Left renal pelvis (tissue), 4 donors: Measurements from ENCODE around the gene SV2A. TPM values are rescaled to one million over a fixed set of nuclear protein-coding genes. Genes with fewer than 3 reads are reported as not detected.
"Not testable (repeated sequence)": the region's sequence is repeated elsewhere in the genome, so short reads cannot be mapped to it uniquely, and the experiment has no call there.

Experiments used
- DNase-seq, 4 donors: peaks; one replicate each; pipeline ENCODE4 v3.0.0-alpha.2; 2013; ENCODE audit warnings: low read depth in 4 of 4, low spot score in 3 of 4
- polyA plus RNA-seq, 4 donors: library from polyadenylated mRNA; unstranded; fragments of 120-200 nt; gene quantifications; one replicate each; pipeline ENCODE4 v1.2.1, GENCODE V29; 2013; ENCODE audit not compliant: insufficient read length in 4 of 4

The SV2A gene
- polyA plus RNA-seq, 4 donors: 7.8 to 13.3 (median 8.0) TPM

DNA sequence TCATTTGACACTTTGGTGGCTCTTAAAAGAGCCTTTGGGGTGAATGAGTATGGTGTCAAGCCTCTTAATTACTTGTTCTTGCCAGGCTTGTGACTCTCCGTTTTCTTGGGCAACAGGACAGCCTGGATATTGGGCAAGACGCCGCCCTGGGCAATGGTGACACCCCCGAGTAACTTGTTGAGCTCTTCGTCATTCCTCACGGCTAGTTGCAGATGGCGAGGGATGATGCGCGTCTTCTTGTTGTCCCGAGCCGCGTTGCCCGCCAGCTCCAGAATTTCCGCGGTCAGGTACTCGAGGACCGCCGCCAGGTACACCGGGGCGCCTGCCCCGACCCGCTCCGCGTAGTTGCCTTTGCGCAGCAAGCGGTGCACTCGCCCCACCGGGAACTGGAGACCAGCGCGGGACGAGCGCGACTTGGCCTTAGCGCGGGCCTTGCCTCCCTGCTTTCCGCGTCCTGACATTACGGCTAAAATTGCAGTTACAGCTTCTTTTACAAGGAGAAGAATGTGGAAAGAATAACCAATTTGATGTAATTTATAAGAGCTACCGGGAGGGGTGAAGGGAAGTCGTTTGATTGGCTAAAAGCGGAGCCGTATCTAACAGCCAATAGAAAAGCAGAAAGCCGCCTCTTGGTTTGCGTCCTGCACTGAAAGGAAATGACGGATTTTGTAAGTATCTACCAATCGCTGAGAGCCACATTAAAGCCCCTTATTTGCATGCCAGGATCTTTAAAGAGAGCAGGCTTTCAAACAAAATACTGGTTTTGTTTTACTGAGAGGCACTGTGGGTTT lies 30.0 kb downstream of the SV2A start:
- DNase-seq: peak; percentile 94 to 98 (median 95)

GRCh38 chr1:149887196-149887455 lies 30.5 kb downstream of the SV2A start:
- not testable (repeated sequence) for DNase-seq

GRCh38 chr1:149886396-149887195 lies 31.0 kb downstream of the SV2A start:
- peak; percentile 99 for DNase-seq

DNA sequence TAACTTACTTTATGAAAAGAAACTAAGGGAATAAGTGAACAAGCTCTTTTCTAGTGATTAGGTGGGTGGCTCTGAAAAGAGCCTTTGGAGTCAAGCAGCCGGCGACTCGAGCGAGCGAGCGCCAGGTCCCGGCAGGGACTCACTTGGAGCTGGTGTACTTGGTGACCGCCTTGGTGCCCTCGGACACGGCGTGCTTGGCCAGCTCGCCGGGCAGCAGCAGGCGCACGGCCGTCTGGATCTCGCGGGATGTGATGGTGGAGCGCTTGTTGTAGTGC lies 31.6 kb downstream of the SV2A start:
- not testable (repeated sequence) for DNase-seq

GRCh38 chr1:149885339-149886120 lies 32.1 kb downstream of the SV2A start:
- peak in 3 of 4 donors; percentile 68 to 77 (median 68) for DNase-seq

- peak in 1 of 4 donors; percentile 37 for DNase-seq
Observed at GRCh38 chr1:149884433-149885338, 33.0 kb downstream of the SV2A start.

- no peak for DNase-seq
Observed at GRCh38 chr1:149883598-149884247, 33.9 kb downstream of the SV2A start.

DNA sequence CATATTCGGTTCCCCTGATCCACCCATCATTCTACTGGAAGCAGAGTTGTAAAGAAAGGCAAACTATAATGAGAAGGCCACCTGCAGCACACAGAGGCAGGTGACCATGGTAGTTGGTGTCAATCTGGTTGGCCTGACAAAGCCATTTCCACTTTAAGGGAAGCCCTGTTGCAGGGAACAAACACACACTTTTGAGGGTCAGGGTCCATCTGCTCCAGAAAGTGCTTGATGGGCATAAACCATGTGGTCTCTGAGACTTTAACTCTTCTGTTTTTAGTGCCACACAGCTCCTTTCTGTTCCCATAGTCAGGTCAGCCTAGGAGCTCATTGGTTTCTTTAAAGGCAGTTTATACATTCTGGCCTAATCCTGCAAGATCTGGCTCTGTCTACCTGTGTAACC lies 35.8 kb downstream of the SV2A start:
- no peak for DNase-seq

DNA sequence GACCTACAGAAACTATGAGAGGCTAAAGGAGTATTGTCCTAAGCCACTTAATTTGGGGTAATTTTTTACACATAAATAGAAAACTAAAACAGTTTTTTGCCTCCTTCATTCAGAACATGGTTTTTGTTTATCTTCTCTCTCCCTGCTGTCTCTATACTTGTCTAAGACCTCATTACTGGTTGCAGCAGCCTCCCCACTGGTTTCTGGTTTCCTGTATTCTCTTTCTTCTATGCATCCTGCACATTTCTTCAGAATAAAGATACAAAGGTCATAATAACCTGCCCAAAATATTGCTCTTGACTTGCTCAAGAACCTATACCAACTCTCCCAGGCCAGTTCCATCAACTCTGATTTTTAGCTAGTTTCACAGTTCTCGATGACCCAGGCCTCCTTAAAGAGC lies 38.1 kb downstream of the SV2A start:
- DNase-seq: no peak

DNA sequence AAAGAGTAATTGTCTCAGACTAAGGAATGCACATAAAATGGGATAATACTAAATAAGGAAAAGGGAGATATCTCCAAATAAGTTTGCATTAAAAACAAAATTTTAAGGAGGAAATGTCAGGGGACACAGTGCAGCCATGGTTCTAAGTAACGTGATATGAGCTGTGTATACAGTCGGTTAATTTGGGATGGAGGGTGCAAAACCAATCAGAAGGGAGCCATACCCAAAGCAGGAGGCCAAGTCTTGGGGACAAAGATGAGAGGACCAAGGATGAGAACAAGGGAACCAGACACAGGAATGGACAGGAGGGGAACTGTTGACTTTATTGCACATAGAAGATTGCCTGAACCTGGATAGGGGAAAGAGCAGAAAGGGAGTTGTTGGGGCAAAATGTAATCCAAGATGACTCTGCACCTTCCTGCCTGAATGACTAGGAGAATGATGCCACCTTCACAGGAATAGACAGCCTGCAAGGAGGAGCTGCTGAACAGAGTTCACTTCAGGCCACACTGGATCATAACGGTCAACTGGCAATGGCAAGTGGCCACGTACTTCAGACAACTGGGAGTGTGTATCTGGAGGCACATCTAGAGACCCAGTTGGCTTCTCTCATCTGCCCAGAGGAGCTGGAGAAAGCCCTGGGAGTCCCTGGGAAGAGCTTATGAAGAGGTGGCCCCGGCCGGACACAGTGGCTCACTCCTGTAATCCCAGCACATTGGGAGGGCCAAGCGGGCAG lies 40.3 kb downstream of the SV2A start:
- no peak for DNase-seq

DNA sequence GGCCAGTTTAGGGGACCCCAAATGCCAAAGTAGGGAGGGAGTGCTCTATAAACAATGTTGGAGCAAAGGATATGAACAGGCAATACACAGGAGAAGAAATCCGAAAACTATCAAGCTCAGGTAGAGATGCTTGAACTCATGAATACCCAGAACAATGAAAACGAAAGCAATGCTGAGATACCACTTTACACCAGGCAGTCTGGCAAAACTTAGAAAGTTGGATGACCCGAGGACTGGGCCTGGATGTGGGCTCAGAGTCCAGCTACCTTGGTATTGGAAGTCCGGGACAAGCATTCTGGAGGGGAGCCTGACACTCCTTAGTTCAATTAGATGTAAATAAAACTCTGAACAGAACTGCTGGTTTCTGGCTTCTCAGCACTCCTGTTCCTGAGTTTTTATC lies 44.6 kb downstream of the SV2A start:
- not testable (repeated sequence) for DNase-seq

DNA sequence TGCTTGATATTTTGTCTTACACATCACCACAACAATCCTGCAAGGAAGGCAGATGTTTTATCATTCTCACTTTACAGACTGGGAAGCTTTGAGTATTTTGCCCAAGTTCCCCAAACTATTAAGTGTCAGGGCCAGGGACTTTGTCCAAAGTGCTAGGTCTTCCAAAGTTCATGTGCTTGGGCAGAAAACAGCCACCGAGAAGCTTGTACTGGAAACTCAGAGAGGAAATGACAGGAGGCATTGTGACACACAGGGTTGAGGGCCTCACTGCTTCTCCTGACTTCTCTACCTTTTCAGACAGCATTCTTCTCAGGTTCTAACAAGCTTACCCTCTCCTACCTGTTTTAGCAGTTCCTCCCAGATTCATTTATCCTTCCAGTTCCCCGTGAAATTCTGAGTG lies 50.8 kb downstream of the SV2A start:
- DNase-seq: not testable (repeated sequence)

DNA sequence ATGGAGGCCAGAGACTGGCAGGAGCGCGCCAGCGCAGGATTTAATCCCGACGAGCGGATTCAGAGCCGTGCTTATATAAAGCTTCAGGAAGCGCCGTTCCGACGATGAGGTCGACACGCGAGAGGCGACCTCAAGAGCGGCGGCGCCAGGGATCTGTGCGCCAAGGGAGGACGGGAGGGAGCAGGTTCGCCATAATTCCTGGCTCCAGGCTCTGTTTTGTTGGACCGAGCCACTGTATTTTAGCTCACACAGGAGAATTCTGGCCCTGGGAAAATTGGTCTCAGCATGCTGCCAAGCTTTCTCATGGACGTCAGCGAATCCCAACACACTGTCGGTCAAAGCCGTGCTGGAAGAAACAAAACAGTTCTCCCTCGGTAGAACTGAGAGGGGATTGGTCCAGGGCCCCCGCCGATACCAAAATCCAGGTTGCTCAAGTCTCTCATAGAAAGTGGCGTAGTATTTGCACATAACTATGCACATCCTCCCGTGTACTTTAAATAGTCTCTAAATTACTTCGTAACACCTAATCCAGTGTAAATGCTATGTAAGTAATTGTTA lies 56.1 kb downstream of the SV2A start:
- not testable (repeated sequence) for DNase-seq

- not testable (repeated sequence) for DNase-seq
Observed at GRCh38 chr1:149860684-149861496, 56.8 kb downstream of the SV2A start.

- not testable (repeated sequence) for DNase-seq
Observed at GRCh38 chr1:149860271-149860670, 57.4 kb downstream of the SV2A start.
